ENCODE results near the gene SPOCD1.
"Not testable (repeated sequence)": the region's sequence is repeated elsewhere in the genome, so short reads cannot be mapped to it uniquely, and the experiment has no call there.

Gene SPOCD1

DNA sequence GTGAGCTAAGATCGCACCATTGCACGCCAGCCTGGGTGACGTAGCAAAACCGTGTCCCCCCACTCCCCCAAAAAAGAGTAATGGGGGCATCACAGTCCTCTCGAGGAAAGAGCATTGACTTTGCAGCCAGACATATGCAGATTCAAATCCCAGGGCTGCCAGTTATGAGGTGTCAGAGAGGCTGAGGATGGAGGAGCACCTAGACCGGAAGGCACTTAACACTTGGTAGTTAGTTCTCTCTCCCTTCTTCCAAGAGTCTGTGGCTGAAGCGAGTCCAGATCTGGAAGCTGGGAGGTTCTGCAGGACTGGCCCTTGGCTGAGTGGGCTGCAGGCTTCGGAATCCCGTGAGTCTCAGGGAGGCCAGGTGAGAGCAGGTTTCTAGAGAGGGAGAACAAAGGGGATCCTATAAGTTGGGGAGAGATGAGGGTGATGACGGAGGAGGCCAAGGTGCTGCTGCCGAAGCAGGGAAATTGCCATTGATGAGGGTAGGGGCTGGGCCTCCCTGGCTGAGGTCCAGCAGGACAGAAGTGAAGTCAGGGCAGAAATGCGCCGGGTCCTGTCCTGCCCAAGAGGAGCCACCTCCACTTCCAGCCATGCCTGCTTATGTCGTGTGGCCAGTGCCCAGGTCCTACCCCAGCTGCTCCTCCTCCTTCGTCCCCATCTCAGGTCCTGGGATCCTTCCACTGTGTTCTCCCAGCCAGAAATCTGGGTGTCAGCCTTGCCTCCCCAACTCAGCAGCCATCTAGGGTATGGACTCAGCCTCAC, 13.3 kb upstream of the SPOCD1 start:
- DNase-seq, result no peak

DNA sequence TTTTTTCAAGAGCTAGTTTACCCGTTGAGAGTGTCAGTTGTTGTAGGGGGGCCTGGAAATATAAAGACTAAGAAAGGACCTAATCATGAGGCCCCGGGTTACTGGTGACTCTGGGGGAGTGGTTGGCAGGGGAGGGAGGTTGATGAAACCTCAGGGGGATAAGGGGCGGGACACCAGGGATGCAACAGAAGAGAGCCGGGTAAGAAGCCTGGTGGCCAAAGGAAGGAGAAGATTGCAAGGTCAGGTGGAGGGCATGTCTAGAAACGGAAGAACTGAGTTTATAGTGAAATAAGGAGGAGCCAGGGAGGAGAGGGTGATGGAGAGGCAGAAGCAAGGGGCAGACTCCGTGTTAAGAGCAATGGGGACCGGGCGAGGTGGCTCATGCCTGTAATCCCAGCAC, 12.5 kb upstream of the SPOCD1 start:
- no peak for DNase-seq

DNA sequence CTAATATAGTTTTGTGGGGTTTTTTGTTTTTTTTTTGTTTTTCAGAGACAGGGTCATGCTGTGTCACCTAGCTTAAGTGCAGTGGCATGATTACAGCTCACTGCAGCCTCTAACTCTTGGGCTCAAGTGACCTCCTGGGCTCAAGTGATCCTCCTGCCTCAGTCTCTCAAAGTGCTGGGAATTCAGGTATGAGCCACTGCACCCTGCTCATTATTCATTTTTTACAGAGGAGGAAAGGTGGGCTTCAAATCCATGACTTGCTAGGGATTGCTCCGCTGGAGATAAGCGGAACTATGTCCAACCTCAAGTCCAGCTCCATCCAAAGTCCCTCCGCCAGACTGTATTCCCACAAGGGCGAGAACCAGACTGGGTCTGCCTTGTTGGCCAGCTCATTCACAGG, 8.0 kb upstream of the SPOCD1 start:
- DNase-seq, result no peak

DNA sequence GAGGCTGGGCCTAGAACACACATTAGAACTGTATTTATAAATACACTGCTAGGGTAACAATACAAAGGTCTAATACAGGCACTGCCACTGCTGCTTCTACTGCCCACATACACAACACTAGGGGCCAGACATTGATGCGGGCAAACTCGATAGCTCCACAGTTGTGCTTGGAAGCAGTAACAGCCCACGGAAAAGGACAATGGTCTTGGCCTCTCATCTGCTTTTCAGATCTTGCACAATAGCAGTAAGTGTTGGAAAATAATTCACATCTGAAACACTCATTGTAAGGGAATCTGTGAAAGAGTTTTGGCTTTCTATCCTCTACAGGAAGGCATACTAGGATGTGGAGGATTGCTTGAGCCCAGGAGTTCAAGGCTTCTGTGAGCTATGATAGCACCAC, 6.9 kb upstream of the SPOCD1 start:
- no peak for DNase-seq

DNA sequence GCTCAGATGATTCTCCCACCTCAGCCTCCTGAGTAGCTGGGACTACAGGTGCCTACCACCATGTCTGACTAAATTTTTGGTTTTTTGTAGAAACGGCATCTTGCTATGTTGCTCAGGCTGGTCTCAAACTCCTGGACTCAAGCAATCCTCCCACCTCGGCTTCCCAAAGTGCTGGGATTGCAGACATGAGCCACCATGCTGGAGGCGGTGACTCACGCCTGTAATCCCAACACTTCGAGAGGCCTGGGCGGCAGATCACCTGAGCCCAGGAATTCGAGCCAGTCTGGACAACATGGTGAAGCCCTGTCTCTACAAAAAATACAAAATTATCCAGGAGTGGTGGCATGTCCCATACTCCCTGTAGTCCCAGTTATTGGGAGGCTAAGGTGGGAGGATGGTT, 4.4 kb upstream of the SPOCD1 start:
- not testable (repeated sequence) for DNase-seq

DNA sequence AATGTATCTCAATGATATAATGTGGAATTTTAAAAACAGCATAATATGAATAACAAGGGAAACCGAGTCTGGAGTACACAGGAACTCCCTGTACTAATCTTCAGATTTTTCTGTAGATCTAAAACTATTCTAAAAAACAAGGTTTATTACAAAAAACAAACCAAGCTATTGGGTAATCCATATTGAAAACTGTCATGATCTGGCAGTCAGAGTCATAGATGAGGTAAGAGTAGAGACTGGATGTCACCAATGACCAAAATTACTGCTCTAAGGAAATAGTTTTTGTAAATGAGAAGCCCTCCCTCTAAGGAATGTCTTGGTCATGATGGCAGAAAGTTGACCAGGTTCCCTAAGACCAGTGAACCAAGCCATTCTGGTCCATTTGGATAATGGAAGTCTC, 2.4 kb upstream of the SPOCD1 start:
- DNase-seq, result no peak

DNA sequence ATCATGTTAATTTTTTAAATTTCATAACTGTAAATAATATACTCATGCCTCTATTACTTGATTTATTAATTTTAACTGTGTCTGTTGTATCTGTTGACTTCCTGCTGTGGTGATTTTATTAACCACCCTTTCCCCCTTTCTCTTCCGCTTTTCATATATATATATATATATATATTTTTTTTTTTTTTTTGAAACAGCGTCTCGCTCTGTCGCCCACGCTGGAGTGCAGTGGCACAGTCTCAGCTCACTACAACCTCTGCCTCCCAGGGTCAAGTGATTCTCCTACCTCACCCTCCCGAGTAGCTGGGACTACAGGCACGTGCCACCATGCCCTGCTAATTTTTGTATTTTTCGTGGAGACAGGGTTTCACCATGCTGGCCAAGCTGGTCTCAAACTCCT, 1.1 kb upstream of the SPOCD1 start:
- DNase-seq, result not testable (repeated sequence)

DNA sequence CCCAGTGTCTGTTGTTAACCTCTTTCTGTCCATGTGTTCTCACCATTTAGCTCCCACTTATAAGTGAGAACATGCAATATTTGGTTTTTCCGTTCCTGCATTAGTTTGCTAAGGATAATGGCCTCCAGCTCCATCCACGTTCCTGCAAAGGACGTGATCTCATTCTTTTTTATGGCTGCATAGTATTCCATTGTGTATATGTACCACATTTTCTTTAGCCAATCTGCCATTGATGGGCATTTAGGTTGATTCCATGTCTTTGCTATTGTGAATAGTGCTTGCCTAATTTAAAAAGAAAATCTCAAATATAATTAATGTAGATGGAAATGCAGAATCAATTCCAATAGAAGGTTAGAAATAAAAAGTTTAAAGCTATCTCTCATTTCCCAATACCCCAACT, 679 bp upstream of the SPOCD1 start:
- DNase-seq, result not testable (repeated sequence)

DNA sequence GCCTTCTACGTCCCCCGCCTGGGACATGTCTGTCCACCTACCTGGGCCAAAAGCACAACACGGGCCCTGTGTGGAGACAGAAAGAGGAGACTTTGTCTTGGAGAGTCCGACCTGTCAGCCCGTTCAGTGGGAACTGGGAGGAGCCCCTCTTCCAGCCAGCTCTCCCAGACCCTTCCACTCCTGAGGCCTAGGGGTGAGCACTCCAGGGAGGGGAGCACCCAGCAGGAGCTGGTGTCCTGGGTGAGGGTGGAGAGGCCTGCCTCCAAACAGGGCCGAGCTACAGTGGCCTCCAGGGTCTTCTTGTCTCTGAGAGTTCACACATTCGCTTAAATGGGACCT, 546 bp downstream of the SPOCD1 start:
- DNase-seq, result no peak

DNA sequence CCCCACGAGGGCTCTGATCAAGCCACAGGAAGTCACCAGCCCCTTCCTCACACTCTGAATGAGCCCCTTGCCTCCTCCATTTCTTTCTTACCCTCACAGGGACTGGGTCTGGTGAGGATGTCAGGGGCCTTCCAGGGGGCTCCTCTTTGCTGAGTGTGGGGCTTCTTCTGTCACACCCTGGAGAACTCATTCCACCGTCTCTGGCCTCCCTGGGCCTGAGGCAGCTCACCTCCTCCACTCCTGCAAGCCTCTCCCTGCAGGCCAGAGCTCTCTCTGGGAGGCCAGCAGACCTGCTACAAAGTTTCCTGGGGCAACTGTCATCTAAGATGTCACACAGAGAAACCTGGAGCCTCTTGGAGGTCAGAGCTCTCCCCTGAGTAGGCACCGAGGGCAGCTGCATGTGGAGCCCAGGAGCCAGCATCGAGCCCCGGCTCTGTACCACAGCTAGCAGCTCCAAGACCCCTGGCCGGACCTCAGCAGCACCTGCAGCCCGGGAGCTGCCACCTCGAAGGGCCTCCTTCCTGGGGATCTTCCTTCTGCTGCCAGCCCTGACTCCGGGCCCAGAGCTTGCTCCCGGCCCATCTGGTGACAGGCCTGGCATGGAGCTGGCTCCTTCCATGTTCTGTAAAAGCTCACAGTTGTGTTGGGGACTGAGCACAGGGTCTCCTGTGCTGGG, 1.1 kb downstream of the SPOCD1 start:
- DNase-seq, result no peak

DNA sequence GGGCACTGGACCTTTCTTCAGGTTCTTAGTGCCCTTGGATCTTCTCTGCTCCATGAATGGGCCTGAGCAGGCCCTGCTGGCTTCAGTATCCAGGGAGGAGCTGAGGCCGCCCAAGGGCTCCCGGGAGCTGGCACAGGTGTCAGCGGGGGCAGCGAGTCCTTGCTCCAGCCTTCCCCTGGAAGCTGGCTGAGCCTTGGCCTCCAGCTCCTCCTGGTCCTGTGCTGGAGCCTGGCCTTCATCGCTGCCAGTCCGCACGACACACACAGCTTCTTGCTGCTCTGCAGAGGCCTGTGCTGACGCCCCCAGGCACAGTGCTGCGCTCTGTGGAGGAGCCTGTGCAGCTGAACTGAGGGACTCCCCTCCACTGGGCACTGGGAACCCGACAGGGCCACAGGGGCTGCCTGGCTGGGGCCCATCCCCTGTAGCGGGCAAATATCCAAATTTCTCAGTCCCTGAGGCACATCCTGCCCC, 1.7 kb downstream of the SPOCD1 start:
- DNase-seq, result no peak

DNA sequence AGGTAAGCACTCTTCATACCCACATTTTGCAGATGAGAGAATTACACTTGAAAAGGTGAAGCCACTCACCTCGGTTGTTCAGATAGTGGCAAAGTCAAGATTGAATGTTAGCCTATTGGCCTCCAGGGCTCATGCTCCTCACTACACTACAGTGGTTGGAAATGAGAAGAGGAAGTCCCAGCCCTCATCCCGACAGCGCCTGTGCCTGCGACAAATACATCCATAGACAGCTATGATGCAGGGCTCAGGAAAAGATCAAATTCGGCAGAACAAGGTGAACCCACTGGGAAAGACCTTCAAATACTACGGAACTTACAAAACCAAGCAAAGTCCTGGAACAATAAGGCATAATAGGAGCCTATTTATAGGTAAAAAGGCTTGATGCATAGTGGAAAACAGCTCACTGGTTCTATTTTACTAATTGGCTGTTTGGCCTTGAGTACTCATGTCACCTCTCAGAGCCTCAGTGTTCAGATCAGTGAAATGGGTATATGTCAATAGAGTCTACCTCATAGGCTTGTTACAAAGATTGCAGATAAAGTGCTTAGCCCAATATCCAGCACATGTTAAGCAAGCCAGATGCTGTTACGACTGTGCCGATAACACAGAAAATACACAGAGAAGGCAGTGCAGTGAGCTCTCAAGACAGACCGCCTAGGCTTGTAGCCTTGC, 3.5 kb downstream of the SPOCD1 start:
- no peak for DNase-seq

DNA sequence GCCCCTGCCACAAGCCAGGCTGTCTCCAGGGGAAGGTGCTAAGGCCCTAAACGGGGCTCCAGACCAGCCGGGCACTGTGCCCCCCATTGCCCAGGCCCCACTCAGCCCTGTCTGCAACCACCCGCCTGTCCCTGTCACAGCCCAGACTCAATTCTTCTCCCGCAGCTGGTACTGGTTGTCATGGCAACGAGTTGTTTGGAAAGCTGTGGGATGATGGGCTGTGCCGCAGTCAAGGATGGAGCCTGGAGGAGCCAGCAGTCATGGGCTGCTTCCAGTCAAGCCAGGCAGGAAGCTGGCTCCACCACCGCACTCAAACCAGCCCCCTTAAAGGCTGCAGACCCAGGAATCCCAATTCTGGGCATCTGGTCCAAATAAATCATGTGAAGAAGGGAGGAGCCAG, 4.2 kb downstream of the SPOCD1 start:
- DNase-seq, result no peak

DNA sequence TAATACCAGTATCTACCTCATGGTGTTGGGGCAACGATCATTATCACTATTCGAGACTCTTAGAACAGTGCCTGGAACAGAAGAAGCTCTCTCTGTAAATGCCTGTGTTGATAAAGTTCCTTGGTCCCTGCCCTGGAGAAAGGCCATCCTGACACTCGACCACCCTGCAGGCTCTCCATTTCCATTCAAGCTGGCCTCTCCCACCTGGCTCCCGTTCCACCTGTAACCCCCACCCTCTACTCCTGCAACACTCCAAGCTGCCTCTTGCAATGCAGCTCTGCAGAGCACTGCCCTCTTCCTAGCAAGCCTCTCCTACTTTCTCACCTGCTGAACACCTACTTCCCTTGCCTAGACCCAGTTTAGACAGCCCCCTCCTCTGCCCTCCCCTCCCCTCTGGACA, 6.1 kb downstream of the SPOCD1 start:
- no peak for DNase-seq

DNA sequence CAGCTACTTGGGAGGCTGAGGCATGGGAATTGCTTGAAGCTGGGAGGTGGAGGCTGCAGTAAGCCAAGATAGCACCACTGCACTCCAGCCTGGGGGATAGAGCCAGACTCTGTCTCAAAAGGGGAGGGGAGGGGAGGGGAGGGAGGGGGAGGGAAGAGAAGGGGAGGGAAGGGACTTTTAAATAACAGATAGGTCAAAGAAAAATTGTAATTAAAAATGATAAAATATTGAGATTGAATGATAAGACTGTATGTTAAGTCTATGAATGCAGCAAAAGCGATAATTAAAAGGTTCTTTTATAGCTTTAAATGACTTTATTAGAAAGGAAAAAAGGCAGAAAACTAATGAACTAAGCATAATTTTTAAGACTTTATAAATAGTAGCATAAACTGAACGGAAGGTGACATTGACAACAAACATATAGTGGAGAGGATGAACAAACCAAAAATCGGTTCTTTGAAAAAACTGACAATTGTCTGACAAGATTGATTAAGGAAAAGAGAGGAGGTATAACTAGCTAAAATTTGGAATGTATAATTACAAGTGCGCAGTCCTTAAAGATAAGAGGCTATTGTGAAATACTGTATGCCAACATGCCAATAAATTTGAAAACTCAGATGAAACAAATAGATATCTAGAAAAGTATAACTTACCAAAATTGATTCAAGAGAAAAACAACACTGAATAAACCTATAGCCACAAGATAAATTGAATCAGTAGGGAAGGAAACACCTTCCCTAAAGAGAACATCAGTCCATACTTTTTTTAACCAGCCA, 8.4 kb downstream of the SPOCD1 start:
- no peak for DNase-seq

DNA sequence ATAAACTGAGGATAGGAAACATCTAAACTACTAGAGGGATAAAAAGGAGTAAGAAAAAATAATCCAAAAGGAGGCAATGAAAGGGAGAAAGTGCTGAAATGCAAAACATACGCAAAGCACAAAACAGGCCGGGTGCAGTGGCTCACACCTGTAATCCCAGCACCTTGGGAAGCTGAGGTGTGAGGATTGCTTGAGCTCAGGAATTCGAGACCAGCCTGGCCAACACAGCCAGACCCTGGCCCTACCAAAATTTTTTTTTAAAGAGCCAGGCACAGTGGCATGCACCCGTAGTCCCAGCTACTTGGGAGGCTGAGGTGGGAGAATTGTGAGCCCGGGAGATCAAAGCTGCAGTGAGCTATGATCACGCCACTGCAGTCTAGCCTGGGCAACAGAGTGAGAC, 10.5 kb downstream of the SPOCD1 start:
- no peak for DNase-seq

DNA sequence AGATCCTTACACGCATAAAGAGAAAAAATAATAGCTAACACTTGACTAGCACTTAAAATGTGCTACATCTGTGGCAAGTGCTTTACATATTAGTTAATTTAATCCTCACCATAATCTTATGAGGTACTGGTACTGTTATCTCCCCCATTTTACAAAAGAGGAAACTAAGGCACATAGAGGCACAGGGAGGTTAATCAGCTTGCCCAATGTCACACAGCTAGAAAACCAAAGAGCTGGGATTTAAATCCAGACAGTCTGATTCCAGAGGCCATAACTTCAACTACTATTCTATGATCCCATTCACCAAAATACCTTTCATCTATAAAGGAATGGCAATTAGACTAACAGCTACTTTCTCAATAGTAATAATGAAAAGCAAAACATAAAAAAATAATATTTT, 11.7 kb downstream of the SPOCD1 start:
- DNase-seq, result no peak

DNA sequence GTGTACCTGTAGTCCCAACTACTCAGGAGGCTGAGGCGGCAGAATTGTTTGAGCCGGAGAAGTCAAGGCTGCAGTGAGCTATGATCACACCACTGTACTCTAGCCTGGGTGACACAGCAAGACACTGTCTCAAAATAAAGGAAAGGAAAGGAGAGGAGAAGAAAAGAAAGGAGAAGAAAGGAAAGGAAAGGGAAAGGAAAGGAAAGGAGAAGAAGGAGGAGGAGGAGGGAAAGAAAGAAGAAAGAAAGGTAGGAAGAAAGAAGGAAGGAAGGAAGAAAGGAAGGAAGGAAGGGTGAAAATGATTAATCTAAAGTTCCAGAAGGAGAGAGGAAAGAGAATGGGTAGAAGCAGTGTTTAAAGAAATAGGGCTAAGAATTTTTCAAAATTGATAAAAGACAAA, 12.2 kb downstream of the SPOCD1 start:
- DNase-seq, result no peak

DNA sequence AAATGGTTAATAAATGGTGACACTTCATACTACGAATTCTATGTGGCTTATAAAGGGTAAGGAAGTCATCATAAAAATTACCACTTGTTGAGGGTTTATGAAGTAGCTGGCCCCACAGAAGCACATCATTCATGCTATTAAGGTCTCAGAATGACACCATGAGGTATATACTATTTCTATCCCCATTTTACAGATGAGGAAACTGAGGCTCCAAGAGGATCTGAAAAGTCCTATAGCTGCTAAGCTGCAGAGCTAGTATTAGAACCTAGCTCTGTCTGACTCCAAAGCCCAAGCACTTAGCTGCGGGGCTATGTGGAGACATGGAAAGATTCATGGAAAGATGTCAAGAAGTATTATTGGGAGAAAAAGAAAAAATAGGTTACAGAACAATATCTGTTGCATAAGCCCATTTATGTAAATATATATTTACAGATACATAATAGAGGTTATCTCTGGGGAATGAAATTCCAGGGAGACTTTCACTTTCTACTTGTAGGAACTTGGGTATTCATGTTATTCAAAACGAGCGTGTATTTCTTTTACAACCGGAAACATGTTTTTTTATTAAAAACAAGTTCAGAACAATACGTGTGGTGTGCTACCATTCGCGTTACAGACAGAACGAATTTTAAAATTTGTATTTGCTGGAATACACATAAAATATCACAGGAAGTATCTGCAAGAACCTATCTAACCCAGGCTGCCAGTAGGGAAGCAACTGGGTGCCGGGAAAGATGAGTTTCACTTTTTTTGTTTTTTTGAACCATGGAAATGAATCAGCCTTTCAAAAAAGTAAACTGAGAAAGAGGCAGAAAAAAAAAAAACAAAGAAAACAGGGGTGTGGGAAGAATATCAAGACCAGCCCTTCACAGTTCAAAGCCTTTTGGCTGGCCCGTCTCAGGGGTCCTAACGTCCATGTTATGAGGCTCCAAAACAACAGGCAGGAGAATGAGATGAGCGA, 13.4 kb downstream of the SPOCD1 start:
- DNase-seq, result no peak

DNA sequence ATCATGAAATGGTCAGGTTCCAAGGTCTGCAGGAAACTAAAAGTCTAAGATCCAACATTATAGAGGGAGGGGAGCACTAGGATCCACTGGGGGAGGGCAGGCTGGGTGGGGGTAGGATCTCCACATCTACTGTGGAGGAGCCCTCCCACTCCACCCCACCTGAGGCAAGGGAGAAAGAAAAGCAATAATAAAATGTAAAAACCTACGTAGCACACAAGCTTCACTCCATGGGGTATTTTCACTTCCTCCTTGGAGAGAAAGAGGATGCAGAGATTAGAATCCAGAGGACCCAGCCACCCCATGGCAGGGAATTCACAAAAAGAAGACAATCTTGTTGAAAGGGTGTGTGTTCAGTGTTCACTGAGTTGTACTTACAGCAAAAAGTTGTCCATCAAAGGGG, 14.4 kb downstream of the SPOCD1 start:
- no peak for DNase-seq

DNA sequence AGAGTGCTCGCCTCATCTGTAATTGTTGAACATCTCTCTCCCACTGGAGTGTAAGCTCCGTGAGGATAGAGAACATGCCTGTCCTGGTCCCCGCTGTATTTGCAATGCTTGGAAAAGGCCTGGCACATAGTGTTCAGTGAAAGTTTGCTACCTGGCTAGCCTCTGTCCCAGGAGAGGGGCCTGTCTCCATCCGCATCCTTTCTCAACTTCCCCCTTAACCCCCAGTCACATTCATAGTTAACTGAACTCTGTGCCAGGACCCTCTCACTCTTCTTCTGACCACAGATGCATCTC, 15.2 kb downstream of the SPOCD1 start:
- no peak for DNase-seq

DNA sequence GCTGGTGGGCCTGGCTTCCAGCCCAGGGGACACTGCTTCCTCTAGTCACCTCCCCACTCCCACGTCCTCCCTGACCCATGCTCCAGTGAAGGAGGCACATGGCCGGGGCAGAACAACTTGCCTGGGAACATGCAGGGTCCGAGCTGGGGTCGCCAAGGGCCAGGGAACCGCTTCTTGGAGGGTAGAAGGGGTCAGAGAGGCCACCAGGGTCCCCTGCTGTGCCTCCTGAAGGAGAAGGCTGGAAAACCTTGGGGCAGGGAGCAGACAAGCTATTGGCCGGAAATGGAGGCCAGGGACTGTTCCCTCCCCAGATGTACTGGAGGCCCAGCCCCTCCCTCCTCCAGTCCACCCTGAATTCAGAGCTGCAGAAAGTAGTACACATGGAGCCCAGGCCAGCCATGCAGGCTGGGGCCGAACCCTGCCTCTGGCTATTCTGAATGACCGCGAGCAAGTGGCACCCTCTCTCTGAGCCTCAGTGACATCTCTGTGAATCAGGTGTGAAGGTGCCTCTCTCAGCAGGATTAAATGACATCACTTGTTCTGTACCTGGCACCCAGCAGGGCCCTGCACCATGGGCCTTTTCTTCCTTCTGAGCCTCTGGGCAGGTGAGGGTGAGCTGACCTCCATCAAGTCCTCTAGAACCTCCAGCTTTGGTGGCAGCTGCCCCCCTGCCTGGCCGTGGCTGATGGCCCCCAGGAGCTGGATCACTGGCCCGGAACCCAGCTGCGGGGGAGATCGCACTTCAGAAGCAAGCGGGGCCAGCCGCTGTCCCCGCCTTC, 15.7 kb downstream of the SPOCD1 start:
- no peak for DNase-seq

All from CD4-positive, alpha-beta T cell treated with Interleukin-10 for 1 hour (primary cell).